ENCODE measurements around the gene STAU1. TPM values are rescaled to one million over a fixed set of nuclear protein-coding genes. Genes with fewer than 3 reads are reported as not detected.

STAU1 gene
- total RNA-seq, 1 donor from 2014 or later: 59.3 TPM

DNA sequence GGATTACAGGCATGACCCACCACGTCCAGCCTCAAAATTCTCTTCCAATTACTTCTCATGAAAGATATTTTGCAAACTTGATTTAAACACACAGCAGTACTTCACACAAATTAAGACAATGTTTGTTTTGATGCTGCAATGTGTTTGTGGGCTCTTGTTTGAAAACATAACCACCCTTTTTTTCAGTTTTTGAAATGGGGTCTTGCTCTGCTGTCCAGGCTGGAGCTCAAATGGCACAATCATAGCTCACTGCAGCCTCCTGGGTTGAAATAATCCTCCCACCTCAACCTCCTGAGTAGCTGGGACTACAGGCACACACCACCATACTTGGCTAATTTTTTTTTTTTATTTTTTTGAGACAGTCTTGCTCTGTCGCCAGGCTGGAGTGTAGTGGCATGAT is 31.0 kb downstream of the STAU1 start:
- Histone ChIP-seq H3K9me3 (no peaks in the 10 kb centered on the region), H3K4me3 (no peak overlapping the region), H3K4me1 (no peaks in the 10 kb centered on the region), H3K27ac (no peak overlapping the region), H3K36me3 (peaks cover 8 to 17% of the 10 kb centered on the region in 2 donors), H3K27me3 (no peaks in the 10 kb centered on the region)
- TF ChIP-seq, protein P1, sequence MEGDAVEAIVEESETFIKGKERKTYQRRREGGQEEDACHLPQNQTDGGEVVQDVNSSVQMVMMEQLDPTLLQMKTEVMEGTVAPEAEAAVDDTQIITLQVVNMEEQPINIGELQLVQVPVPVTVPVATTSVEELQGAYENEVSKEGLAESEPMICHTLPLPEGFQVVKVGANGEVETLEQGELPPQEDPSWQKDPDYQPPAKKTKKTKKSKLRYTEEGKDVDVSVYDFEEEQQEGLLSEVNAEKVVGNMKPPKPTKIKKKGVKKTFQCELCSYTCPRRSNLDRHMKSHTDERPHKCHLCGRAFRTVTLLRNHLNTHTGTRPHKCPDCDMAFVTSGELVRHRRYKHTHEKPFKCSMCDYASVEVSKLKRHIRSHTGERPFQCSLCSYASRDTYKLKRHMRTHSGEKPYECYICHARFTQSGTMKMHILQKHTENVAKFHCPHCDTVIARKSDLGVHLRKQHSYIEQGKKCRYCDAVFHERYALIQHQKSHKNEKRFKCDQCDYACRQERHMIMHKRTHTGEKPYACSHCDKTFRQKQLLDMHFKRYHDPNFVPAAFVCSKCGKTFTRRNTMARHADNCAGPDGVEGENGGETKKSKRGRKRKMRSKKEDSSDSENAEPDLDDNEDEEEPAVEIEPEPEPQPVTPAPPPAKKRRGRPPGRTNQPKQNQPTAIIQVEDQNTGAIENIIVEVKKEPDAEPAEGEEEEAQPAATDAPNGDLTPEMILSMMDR (IDR thresholded peaks at IDR 0.05): no peak
- DNase-seq (ENCODE audit: low spot score in 2 of 2): no peak
- intact Hi-C loops (cut with DNase I): no loop called here

DNA sequence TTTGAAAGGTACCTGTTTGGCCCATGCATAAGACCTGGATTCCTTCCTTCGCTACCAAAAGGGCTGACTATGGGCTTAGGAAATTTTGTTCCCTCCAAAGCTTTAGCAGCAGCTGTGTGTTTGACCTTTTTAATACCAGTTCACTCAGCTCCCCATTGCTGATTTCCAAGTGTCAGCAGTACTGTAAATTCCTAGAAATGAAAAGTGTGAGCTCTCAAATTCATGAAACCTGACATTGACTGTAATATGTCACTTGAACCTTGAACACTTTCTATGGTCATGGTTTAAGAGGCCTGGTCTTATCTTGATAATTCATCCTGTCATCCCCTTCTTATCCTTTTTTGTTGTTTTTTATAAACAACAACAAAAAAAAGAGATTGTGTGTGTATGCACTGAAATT is 31.7 kb downstream of the STAU1 start:
- H3K27ac ChIP-seq: no peak overlapping the region
- no peaks in the 10 kb centered on the region for H3K4me1 ChIP-seq
- H3K9me3 ChIP-seq: no peaks in the 10 kb centered on the region
- intact Hi-C loops (cut with DNase I): no loop called here
- DNase-seq (ENCODE audit: low spot score in 2 of 2): no peak
- peaks cover 10 to 23% of the 10 kb centered on the region in 2 donors for H3K36me3 ChIP-seq
- TF ChIP-seq, protein P1 (IDR thresholded peaks at IDR 0.05): no peak
- H3K27me3 ChIP-seq: no peaks in the 10 kb centered on the region
- no peak overlapping the region for H3K4me3 ChIP-seq

DNA sequence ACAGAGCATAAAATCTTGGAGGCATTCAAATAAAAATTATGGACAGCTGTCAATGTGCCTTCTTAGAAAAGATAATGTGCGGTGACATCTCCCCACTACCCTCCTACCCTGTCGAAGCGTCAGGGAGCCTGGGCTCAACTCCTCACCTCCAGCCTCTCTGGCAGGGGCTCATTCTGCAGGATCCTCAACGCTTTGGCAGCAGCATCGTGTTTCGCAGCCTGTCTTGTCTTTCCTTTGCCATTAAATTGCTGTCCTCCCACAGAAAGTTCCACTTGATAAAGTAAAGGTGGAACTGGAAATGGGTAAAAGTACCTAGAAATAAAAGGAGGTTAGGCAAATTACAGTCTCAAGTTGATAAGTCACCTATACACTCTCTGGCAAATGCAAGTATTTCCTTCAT is 36.7 kb downstream of the STAU1 start:
- H3K36me3 ChIP-seq: peaks cover 15 to 55% of the 10 kb centered on the region in 2 donors
- H3K9me3 ChIP-seq: no peaks in the 10 kb centered on the region
- H3K4me1 ChIP-seq: no peaks in the 10 kb centered on the region
- intact Hi-C loops (cut with DNase I): no loop called here
- TF ChIP-seq, protein P1 (IDR thresholded peaks at IDR 0.05): no peak
- H3K27me3 ChIP-seq: no peaks in the 10 kb centered on the region
- no peak overlapping the region for H3K27ac ChIP-seq
- no peak overlapping the region for H3K4me3 ChIP-seq
- DNase-seq (ENCODE audit: low spot score in 2 of 2): no peak

DNA sequence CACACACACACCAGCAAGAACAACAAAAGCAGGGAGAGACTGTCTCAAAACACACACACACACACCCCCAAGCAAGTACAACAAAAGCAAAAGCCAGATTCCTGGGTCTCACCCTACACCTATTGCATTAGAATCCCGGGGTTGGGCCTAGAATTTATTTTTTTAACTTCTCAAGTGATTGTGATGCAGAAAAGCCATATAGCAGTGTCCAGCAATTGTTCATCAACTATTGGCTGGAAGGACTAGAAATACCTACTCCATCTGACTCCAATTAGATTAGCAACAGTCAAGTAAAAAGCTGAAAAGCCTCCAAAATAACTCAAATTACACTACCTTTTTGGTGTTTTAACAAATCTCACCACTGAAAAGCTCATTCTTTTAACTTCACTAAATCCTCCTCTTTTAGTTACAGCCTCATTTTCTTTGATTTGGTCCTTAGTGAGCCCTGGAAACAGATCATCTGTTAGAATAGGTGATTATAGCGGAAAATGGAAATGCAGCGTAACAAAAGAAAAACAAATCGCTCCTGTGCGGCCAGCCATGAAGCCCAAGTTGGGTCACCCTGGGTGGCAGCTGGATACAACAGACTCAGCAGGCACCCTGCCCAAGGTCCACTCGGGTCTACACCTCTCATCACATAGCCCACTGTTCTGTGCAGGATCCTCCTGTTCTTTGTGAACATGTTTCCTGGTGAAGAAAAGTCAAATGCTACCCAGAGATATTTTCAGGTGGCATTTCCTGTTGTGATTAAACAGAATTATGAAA is 38.7 kb downstream of the STAU1 start:
- H3K36me3 ChIP-seq: peaks cover 15 to 61% of the 10 kb centered on the region in 2 donors
- H3K27me3 ChIP-seq: no peaks in the 10 kb centered on the region
- intact Hi-C loops (cut with DNase I): no loop called here
- TF ChIP-seq, protein P1 (IDR thresholded peaks at IDR 0.05): no peak
- DNase-seq (ENCODE audit: low spot score in 2 of 2): no peak
- no peaks in the 10 kb centered on the region for H3K9me3 ChIP-seq
- no peaks in the 10 kb centered on the region for H3K4me1 ChIP-seq
- no peak overlapping the region for H3K4me3 ChIP-seq
- H3K27ac ChIP-seq: no peak overlapping the region

DNA sequence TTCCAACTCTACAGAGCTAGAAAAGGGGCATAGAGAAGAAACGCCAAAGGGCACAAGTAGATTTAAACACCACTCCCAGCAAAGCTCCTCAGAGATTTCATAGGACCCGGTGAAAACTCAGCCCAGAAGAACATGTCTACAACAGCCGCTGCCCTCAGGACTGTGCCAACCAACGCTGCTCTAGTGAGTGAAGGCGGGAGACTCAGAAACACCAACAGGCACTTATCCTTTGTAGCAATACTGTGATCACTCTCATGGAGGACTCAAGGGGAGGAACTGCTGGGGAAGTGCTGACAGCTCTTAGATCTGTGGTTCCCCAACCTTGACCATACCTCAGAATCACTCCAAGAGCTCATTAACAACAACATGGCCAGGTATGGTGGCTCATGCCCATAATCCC is 39.5 kb downstream of the STAU1 start:
- no peak overlapping the region for H3K4me3 ChIP-seq
- TF ChIP-seq, protein P1 (IDR thresholded peaks at IDR 0.05): no peak
- no peak for DNase-seq (ENCODE audit: low spot score in 2 of 2)
- peaks cover 15 to 69% of the 10 kb centered on the region in 2 donors for H3K36me3 ChIP-seq
- H3K27ac ChIP-seq: peak overlapping the region; percentile 24 to 32
- intact Hi-C loops (cut with DNase I): no loop called here
- no peaks in the 10 kb centered on the region for H3K27me3 ChIP-seq
- no peaks in the 10 kb centered on the region for H3K9me3 ChIP-seq
- no peaks in the 10 kb centered on the region for H3K4me1 ChIP-seq

All from ascending aorta (tissue), 2 donors.